NCI-H2081 treated with DMSO at 0.1 percent for 48 hours (cell line): ENCODE results near the gene FOLR3.
"Not testable (repeated sequence)": the region's sequence is repeated elsewhere in the genome, so short reads cannot be mapped to it uniquely, and the experiment has no call there.

Experiments used
- DNase-seq: peaks from one replicate; lab custom pipeline; 2025; lab: John Stamatoyannopoulos, UW

FOLR3 gene

DNA sequence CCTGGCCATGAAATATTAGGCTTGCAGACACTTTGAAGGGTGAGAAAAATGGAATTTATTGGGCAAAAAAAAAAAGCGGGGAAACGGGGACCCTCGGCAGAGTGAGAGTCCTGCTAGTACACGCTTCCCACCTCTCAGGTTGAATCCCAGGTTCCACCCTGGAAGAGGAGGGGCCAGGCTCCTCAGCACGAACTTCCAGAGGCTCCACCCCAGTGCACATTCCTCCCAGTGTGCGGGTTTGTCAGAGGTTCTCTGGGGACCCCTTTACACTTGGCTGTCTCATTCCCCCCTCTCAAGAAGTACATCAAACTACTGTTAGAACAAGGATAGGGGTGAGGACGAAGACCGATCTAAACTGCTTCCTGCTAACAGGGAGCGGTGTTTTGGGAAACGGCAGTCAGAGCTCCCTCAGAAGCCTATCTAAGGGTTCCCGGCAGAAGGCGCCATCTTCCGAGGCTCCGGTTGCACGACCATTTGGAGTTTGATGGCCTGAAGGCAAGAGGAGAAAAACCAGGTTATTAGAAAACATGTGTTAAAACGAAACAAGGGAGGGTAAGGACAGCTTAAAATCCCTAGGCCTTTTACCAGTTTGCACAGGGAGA is 27.5 kb downstream of the FOLR3 start:
- no peak for DNase-seq

- DNase-seq = not testable (repeated sequence)
Measured at GRCh38 chr11:72164187-72164586, 28.7 kb downstream of the FOLR3 start.

DNA sequence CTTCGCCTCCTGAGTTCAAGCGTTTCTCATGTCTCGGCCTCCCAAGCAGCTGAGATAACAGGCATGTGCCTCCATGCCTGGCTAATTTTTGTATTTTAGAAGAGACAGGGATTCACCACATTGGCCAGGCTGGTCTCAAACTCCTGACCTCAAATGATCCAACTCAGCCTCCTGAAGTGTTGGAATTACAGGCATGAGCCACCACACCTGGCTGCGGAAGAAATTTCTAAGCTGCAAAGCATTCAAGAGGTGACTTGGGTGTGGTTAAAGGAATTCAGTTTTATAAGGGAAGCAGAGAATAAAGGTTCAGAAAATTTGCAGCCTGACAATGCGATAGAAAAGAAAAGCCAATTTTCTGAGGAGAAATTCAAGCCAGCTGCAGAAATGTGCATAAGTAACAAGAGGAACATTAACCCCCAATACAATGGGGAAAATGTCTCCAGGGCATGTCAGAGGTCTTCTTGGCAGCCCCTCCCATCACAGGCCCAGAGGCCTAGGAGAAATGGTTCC is 33.6 kb downstream of the FOLR3 start:
- not testable (repeated sequence) for DNase-seq

GRCh38 chr11:72169754-72170153 is 34.2 kb downstream of the FOLR3 start:
- DNase-seq = not testable (repeated sequence)

DNA sequence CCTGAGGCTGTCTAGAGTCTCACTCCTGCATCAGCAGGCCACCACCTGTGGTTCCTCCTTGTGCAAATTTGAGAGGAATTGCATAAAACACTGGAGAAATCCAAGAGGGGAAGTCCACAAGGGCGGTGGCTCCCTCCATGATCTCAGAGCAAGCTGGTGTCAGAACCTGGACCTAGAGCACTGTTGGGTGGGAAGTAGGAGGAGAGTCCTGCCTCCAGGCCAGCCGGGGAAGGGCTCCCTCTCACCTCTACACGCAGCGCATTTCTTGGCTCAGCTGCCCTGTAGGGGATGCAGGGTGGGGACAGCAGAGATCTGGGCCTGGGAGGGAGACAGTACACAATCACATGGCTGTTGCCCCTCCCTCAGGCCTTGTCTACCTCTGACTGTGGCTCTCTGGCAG is 36.5 kb downstream of the FOLR3 start:
- DNase-seq = not testable (repeated sequence)

GRCh38 chr11:72173291-72173690 is 37.8 kb downstream of the FOLR3 start:
- no peak for DNase-seq

GRCh38 chr11:72174302-72175070 is 39.0 kb downstream of the FOLR3 start:
- DNase-seq = no peak

DNA sequence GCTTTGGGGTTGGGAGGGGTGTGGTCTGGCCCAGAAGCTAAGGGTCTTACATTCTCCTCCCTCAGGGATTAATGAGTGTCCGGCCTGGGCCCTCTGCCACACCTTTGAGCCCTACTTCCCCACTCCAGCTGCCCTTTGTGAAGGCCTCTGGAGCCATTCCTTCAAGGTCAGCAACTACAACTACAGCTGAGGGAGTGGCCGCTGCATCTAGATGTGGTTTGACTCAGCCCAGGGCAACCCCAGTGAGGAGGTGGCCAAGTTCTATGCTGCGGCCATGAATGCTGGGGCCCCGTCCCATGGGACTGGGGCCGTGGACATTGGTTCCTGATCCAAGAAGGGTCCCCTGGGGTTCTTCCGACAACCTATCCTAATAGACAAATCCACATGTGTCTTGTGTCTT is 42.1 kb downstream of the FOLR3 start:
- DNase-seq = no peak

DNA sequence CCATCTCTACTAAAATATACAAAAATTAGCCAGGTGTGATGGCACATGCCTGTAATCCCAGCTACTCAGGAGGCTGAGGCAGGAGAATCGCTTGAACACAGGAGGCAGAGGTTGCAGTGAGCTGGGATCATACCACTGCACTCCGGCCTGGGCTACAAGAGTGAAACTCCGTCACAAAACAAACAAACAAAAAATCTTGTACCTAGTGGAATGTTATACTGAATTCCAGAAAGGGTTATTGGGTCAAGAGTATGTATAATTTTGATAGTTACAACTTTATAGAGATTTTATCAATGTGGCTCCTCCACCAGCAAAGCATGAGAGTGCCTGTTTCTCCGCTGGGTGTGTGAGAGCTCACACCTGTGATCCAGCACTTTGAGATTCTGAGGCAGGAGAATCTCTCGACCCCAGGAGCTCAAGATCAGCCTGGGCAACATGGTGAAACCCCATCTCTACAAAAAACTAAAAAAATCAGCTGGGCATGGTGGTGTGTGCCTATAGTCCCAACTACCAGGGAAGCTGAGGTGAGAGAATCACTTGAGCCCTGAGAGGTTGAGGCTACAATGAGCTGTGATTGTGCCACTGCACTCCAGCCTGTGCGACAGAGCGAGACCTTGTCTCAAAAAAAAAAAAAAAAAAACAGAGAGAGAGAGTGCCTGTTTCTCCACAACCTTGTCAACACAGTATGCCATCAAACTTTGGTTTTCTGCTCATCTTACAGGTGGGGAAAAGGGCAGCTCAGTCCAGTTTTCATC is 43.7 kb downstream of the FOLR3 start:
- no peak for DNase-seq

DNA sequence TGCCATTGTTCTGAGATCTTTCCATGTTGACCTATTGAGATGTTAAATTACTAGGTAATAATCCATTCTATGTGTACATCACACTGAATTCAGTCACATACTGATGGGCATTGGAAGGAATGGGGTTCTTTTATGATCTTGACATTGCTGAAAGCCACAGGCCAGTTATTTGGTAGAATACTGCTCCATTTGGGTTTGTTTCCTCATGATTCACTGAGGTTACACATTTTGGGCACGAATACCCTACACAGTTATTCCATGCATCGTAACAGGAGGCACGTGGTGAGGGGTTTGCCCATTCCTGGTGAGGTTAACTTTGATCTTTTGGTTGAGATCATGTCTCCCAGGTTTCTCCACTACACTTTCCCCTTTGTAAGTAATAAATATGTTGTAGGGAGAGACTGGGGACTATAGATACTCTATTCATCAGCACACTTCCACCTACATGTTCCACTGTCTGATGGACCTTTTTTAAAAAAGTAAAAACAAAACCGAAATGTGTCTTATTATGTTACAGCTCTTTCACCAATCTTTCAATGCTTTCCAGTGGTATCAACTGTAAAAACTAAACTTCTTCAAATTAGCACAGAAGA is 44.4 kb downstream of the FOLR3 start:
- DNase-seq = no peak

- DNase-seq = not testable (repeated sequence)
Measured at GRCh38 chr11:72180892-72181552, 45.5 kb downstream of the FOLR3 start.

DNA sequence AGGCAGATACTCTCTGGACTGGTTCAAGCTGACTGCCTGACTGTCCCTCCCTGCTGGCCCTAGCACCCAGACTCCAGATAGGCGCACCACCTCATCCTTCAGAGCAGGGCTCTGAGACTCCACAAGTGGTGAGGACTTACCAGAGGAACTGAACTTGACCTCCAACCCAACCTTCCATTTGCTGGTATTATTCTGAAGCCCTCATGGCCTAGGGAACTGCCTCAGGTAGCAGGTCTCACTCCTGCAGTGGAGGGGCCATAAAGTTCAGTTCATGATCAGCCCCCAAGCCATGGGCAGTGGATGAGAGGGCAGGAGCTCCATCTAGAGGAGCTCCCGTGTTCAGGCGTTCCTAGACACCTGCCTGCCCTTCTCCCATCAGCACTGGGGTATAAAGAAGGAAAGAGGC is 46.0 kb downstream of the FOLR3 start:
- not testable (repeated sequence) for DNase-seq

- DNase-seq = no peak
Measured at GRCh38 chr11:72188267-72188666, 52.7 kb downstream of the FOLR3 start.
